ENCODE results near the gene KIAA1958. TPM values are rescaled to one million over a fixed set of nuclear protein-coding genes. Genes with fewer than 3 reads are reported as not detected.

KIAA1958 gene
- total and polyA plus RNA-seq, 2 of the 4 experiments (the other 2 are of a cell fraction) = 0.65 to 1.8 TPM

GRCh38 chr9:112550531-112550930 is 63.9 kb downstream of the KIAA1958 start:
- no peak overlapping the region for H2AFZ ChIP-seq (replicated peaks; ENCODE audit: low read length, poor library complexity)
- no peak overlapping the region for H3K14ac ChIP-seq (replicated peaks; ENCODE audit: low read depth, low read length)
- no peak overlapping the region; the same call in 1 of the 2 replicates for H2BK20ac ChIP-seq (ENCODE audit: low read depth, low read length)
- peaks cover 7% of the 10 kb centered on the region for H3K4me1 ChIP-seq (ENCODE audit: control insufficient read depth, insufficient read depth, low read length)
- 0 out of 4 replicates have a peak, but pooled peaks cover 3 to 4% of the 10 kb centered on the region in 2 experiments for H3K79me1 ChIP-seq (ENCODE audit: low read depth in 1 of 2, low read length in 2 of 2)
- 82% methylated on average over 2 of the region's 4 CpGs; no CpG with 5 or more reads in 1 of the 2 experiments for WGBS, 2 experiments (ENCODE audit: extremely low coverage in 2 of 2, insufficient read length in 1 of 2)
- ChIA-PET POLR2A (ENCODE audit: unreplicated experiment) (no interaction called here), CTCF (no interaction called here)
- H3K23ac ChIP-seq (ENCODE audit: low read depth, low read length) = no peak overlapping the region
- no peak overlapping the region for H3K18ac ChIP-seq (ENCODE audit: low read depth, low read length)
- H3K9me3 ChIP-seq (ENCODE audit: control insufficient read depth, insufficient read depth, low read length) = no peaks in the 10 kb centered on the region
- BruUV-seq (replicated peaks) = no TSS peak
- no peak overlapping the region for H2AK5ac ChIP-seq (ENCODE audit: low read depth, low read length)
- no peaks in the 10 kb centered on the region; the same call in 1 of the 2 replicates for H3K9me1 ChIP-seq (ENCODE audit: insufficient read depth, low read length)
- dilution Hi-C loops (cut with HindIII; ENCODE audit: low sequenced_read_pairs, unreplicated experiment) (no loop called here), intact Hi-C loops (cut with micrococcal nuclease) (no loop called here), in situ Hi-C loops (cut with MboI; ENCODE audit: low sequenced_read_pairs) (no loop called here)
- H3K56ac ChIP-seq (ENCODE audit: extremely low read depth, insufficient read depth, low read length) = no peak overlapping the region
- H3K36me3 ChIP-seq (ENCODE audit: control insufficient read depth, insufficient read depth, low read length) = no peaks in the 10 kb centered on the region
- no peaks in the 10 kb centered on the region for H4K20me1 ChIP-seq (ENCODE audit: insufficient read depth, low read length)
- no peak overlapping the region for H4K8ac ChIP-seq (ENCODE audit: low read depth in 2 of 2, low read length in 2 of 2)
- DNase-seq (no peak), ATAC-seq (ENCODE audit: low read depth) (no peak)
- H2AK9ac ChIP-seq (replicated peaks; ENCODE audit: low read depth, low read length, poor library complexity) = no peak overlapping the region
- H2BK120ac ChIP-seq (ENCODE audit: low read depth, low read length) = no peak overlapping the region
- H3K4ac ChIP-seq (ENCODE audit: low read depth, low read length) = no peak overlapping the region
- H3K9ac ChIP-seq (ENCODE audit: low read depth, low read length) = no peak overlapping the region
- H3K27me3 ChIP-seq (ENCODE audit: control insufficient read depth, insufficient read depth, low read length) = peaks cover 4% of the 10 kb centered on the region; the same call in 1 of the 2 replicates
- no peak overlapping the region for H4K91ac ChIP-seq (ENCODE audit: insufficient read depth, low read depth, low read length)
- no peak overlapping the region for H2BK15ac ChIP-seq (ENCODE audit: low read depth, low read length)
- TF ChIP-seq RAD21 (IDR thresholded peaks at IDR 0.05; ENCODE audit: low read length) (no peak), USF2 (IDR thresholded peaks at IDR 0.05; ENCODE audit: low read depth, low read length) (no peak), BHLHE40 (IDR thresholded peaks at IDR 0.05; ENCODE audit: low read depth, low read length) (no peak), CEBPB (IDR thresholded peaks at IDR 0.05; ENCODE audit: low read depth, low read length) (no peak), MXI1 (IDR thresholded peaks at IDR 0.05; ENCODE audit: borderline replicate concordance, low read depth, low read length) (no peak), ELK1 (IDR thresholded peaks at IDR 0.05; ENCODE audit: borderline replicate concordance, low read depth, low read length) (no peak), SMC3 (IDR thresholded peaks at IDR 0.05; ENCODE audit: low read depth, low read length) (no peak), NFE2L2 (IDR thresholded peaks at IDR 0.05; ENCODE audit: low read depth, low read length) (no peak), RCOR1 (IDR thresholded peaks at IDR 0.05; ENCODE audit: insufficient replicate concordance, low read length) (no peak), FOS (IDR thresholded peaks at IDR 0.05; ENCODE audit: low read depth, low read length) (no peak), POLR2A (IDR thresholded peaks at IDR 0.05; ENCODE audit: low read depth, low read length) (no peak)
- no peak overlapping the region for H3K27ac ChIP-seq (ENCODE audit: insufficient read depth, low read length)
- no peak overlapping the region for H2BK5ac ChIP-seq (ENCODE audit: low read depth, low read length, poor library complexity, severe bottlenecking)
- no peak overlapping the region for H3K4me3 ChIP-seq (ENCODE audit: insufficient read depth, low read depth, low read length)
- H3K4me2 ChIP-seq (ENCODE audit: low read depth, low read length) = no peak overlapping the region
- H4K5ac ChIP-seq (ENCODE audit: low read depth, low read length) = no peak overlapping the region
